K562 (cell line): ENCODE results near the gene PIEZO2. TPM values are rescaled to one million over a fixed set of nuclear protein-coding genes. Genes with fewer than 3 reads are reported as not detected.

Source experiments
- ATAC-seq: fragments of 200-7000 bp; cut with Tn5 transposase; 3 replicates; pipeline ENCODE4 v1.9.1; 2020; ENCODE audit warnings: moderate library complexity
- BruUV-seq: library from RNA; stranded (reverse); fragments of 400-500 nt; replicated peaks from 2 replicates; lab custom pipeline; 2021; lab: Mats Ljungman, UMichigan
- CTCF ChIA-PET: fragments of 300-600 bp; formaldehyde crosslinking; extraction: SDS; loops from one replicate; lab custom pipeline; 2021; ENCODE audit warnings: low intra/inter-chr PET ratio; lab: Yijun Ruan, JAX
- POLR2A ChIA-PET: fragments of 300-600, 350-650 bp; sonication (Branson Sonifier 250); formaldehyde crosslinking; extraction: SDS; loops from one replicate; lab custom pipeline; 2021; ENCODE audit warnings: antibody characterized with exemption, inconsistent platforms; lab: Yijun Ruan, JAX
- DNase-seq, 4 experiments: peaks; one replicate each; pipeline versions ENCODE4 v3.0.0 to v3.0.0-alpha.2; 2011 to 2018; ENCODE audit warnings: low spot score in 3 of 4, mixed read lengths in 3 of 4; ENCODE audit errors: extremely low read depth in 1 of 4
- FAIRE-seq: peaks from 2 replicates; lab custom pipeline; 2011; peaks lifted over from hg19 to GRCh38; lab: Jason Lieb, UNC
- H2AFZ ChIP-seq: 2 replicates; pipeline ENCODE4 v1.6.0; 2011; ENCODE audit warnings: low read depth, low read length, control low read depth, inconsistent platforms
- H3K27ac ChIP-seq: fragments of 200-600 bp; 3 replicates; pipeline ENCODE4 v1.8.0; 2011; ENCODE audit warnings: low read depth, mild to moderate bottlenecking, control low read depth, inconsistent platforms, low read length, moderate library complexity, mixed read lengths; ENCODE audit errors: extremely low read depth
- H3K27me3 ChIP-seq, 2 experiments: fragments of 300-600 bp in 1 of 2; 2 replicates in 1 of 2; 3 replicates in 1 of 2; pipeline versions ENCODE4 v1.6.0 to v1.8.0; 2011; ENCODE audit warnings: inconsistent platforms in 2 of 2, low read length in 2 of 2, mild to moderate bottlenecking in 1 of 2, mixed read lengths in 1 of 2, moderate library complexity in 1 of 2; ENCODE audit not compliant: control insufficient read depth in 2 of 2, insufficient read depth in 2 of 2
- H3K36me3 ChIP-seq: fragments of 300-600 bp; 3 replicates; pipeline ENCODE4 v1.8.0; 2011; ENCODE audit warnings: mild to moderate bottlenecking, low read length, inconsistent platforms; ENCODE audit not compliant: control insufficient read depth, insufficient read depth
- H3K4me1 ChIP-seq, 2 experiments: fragments of 200-600 bp in 1 of 2; replicated peaks in 1 of 2; 2 replicates in 1 of 2; 3 replicates in 1 of 2; pipeline versions ENCODE4 v1.5.1 to v1.8.0; 2011; ENCODE audit warnings: inconsistent platforms in 2 of 2, low read length in 2 of 2, mild to moderate bottlenecking in 1 of 2, mixed read lengths in 1 of 2, moderate library complexity in 1 of 2; ENCODE audit not compliant: control insufficient read depth in 2 of 2, insufficient read depth in 2 of 2
- H3K4me2 ChIP-seq: 2 replicates; pipeline ENCODE4 v1.6.1; 2011; ENCODE audit warnings: low read length, control low read depth, inconsistent platforms, mixed read lengths; ENCODE audit not compliant: insufficient read depth
- H3K4me3 ChIP-seq: fragments of 200-600 bp; sonication (generic), shearing (Covaris generic); 2 replicates; pipeline ENCODE4 v1.5.1; 2016; ENCODE audit warnings: control low read depth, inconsistent platforms
- H3K79me2 ChIP-seq: fragments of 200-600 bp; 3 replicates; pipeline ENCODE4 v1.8.0; 2011; ENCODE audit warnings: low read length, inconsistent platforms; ENCODE audit not compliant: control insufficient read depth, insufficient read depth
- H3K9ac ChIP-seq, 2 experiments: 2 replicates each; pipeline versions ENCODE4 v1.6.0 to v1.6.1; 2011; ENCODE audit warnings: low read depth in 2 of 2, low read length in 2 of 2, control low read depth in 1 of 2, inconsistent platforms in 1 of 2, mild to moderate bottlenecking in 1 of 2, mixed read lengths in 1 of 2; ENCODE audit not compliant: insufficient read depth in 1 of 2
- H3K9me1 ChIP-seq: one replicate; pipeline ENCODE4 v1.6.0; 2011; ENCODE audit warnings: inconsistent platforms, mild to moderate bottlenecking, low read length, moderate library complexity; ENCODE audit not compliant: control insufficient read depth, insufficient read depth
- H3K9me3 ChIP-seq: replicated peaks from 2 replicates; pipeline ENCODE4 v1.5.1; 2011; ENCODE audit warnings: low read depth, low read length, inconsistent platforms; ENCODE audit not compliant: control insufficient read depth, insufficient read depth
- H4K20me1 ChIP-seq: replicated peaks from 2 replicates; pipeline ENCODE4 v1.6.1; 2011; ENCODE audit warnings: low read length, inconsistent platforms, mixed read lengths; ENCODE audit not compliant: control insufficient read depth, insufficient read depth
- CEBPG ChIP-seq, 3 experiments: fragments of 200-800 bp in 1 of 3; sonication (Bioruptor generic) in 1 of 3; sonication (generic) in 1 of 3; formaldehyde crosslinking in 1 of 3; IDR thresholded peaks in 2 of 3; conservative IDR thresholded peaks in 1 of 3; 2 replicates each; pipeline versions ENCODE4 v1.6.1 to v1.8.0; 2016 to 2022; ENCODE audit warnings: missing compliant biosample characterization in 2 of 3, missing genetic modification characterization in 2 of 3, mild to moderate bottlenecking in 1 of 3, missing genetic modification reagents in 1 of 3
- EZH2 ChIP-seq: IDR thresholded peaks from 2 replicates; pipeline ENCODE4 v1.6.1; 2012; ENCODE audit warnings: low read depth, mild to moderate bottlenecking, inconsistent platforms, low read length, borderline replicate concordance
- GMEB1 ChIP-seq: fragments of 250-450 bp; sonication (Bioruptor Pico); IDR thresholded peaks from 2 replicates; pipeline ENCODE4 v1.4.0; 2020; ENCODE audit warnings: mild to moderate bottlenecking
- JUN ChIP-seq, 2 experiments: sonication (generic) in 1 of 2; formaldehyde crosslinking in 1 of 2; IDR thresholded peaks; 2 replicates each; pipeline versions ENCODE4 v1.6.1 to v1.8.0; 2012 to 2022; ENCODE audit warnings: borderline replicate concordance in 2 of 2, mild to moderate bottlenecking in 2 of 2, improper control_type of control experiment in 1 of 2, low read depth in 1 of 2, low read length in 1 of 2, missing genetic modification reagents in 1 of 2
- KHSRP ChIP-seq: fragments of 450-650 bp; IDR thresholded peaks from 2 replicates; pipeline ENCODE4 v1.6.1; 2017
- MCM2 ChIP-seq: fragments of 450-650 bp; IDR thresholded peaks from 2 replicates; pipeline ENCODE4 v1.6.1; 2017; ENCODE audit warnings: low read depth, mild to moderate bottlenecking
- MCM5 ChIP-seq: fragments of 450-650 bp; IDR thresholded peaks from 2 replicates; pipeline ENCODE4 v1.6.1; 2016; ENCODE audit warnings: low read depth
- NELFE ChIP-seq: IDR thresholded peaks from 2 replicates; pipeline ENCODE4 v1.6.1; 2011; ENCODE audit warnings: mild to moderate bottlenecking; ENCODE audit not compliant: insufficient read depth, insufficient read length
- PRMT5 ChIP-seq: sonication (generic); formaldehyde crosslinking; IDR thresholded peaks from 2 replicates; pipeline ENCODE4 v1.5.0; 2020; ENCODE audit warnings: missing genetic modification reagents
- PTBP1 ChIP-seq: fragments of 200-400 bp; formaldehyde crosslinking; IDR thresholded peaks from 2 replicates; pipeline ENCODE4 v1.6.1; 2017; ENCODE audit warnings: low read depth, low read length
- TCF7L2 ChIP-seq: fragments of 150-350 bp; IDR thresholded peaks from 2 replicates; pipeline ENCODE4 v1.6.1; 2016; ENCODE audit warnings: low read depth, mild to moderate bottlenecking, low read length, moderate library complexity
- ZBTB34 ChIP-seq: fragments of 250-450 bp; sonication (Bioruptor Pico); IDR thresholded peaks from 2 replicates; pipeline ENCODE4 v1.8.0; 2021; ENCODE audit warnings: mild to moderate bottlenecking, moderate library complexity
- ZNF24 ChIP-seq: fragments of 450-650 bp; IDR thresholded peaks from 2 replicates; pipeline ENCODE4 v1.6.1; 2016
- ZNF3 ChIP-seq: fragments of 250-450 bp; sonication (Bioruptor Pico); IDR thresholded peaks from 2 replicates; pipeline ENCODE4 v1.5.0; 2021; ENCODE audit warnings: mild to moderate bottlenecking, moderate library complexity
- WGBS: fragments of 100-300 bp; shearing (Covaris generic); methylation state at CpG from one replicate; pipeline ENCODE4 v1.1.6; 2016; ENCODE audit warnings: low coverage, mixed read lengths; ENCODE audit not compliant: insufficient coverage; ENCODE audit errors: missing lambda C conversion rate; 5-methylcytosine and 5-hydroxymethylcytosine counted together
- in situ Hi-C: fragments of 300-500 bp; cut with MboI; formaldehyde crosslinking; loops from 4 replicates; pipeline ENCODE4 v1.15.0; 2018; ENCODE audit warnings: inconsistent platforms, mixed read lengths
- intact Hi-C: fragments of 100-400 bp; cut with micrococcal nuclease; formaldehyde crosslinking; loops from 2 replicates; pipeline ENCODE4 v1.14.2; 2022
- polyA plus RNA-seq, 8 experiments: library from polyadenylated mRNA; depleted of rRNA in 4 of 8; stranded (reverse) in 5 of 8; unstranded in 3 of 8; fragments of >200 nt; fragmentation: Nextera tagmentation in 2 of 8; fragmentation: Illumina TruSeq in 1 of 8; extraction: Ambion mirVana in 2 of 8; extraction: Trizol in 1 of 8; gene quantifications; 2 replicates each; pipeline versions ENCODE4 v1.2.1 to v1.2.3, GENCODE V29; 2011 to 2014; ENCODE audit warnings: inconsistent platforms in 1 of 8, missing spikeins in 1 of 8
- total RNA-seq, 7 experiments: library from RNA; depleted of rRNA in 6 of 7; stranded (reverse); fragments of >200 nt in 6 of 7; fragmentation: Illumina TruSeq in 2 of 7; extraction: Trizol in 2 of 7; gene quantifications; 2 replicates each; pipeline versions ENCODE4 v1.2.1 to v1.2.3, GENCODE V29; 2011 to 2021; ENCODE audit warnings: low replicate concordance in 1 of 7

PIEZO2 gene
- total and polyA plus RNA-seq, 9 of the 15 experiments (the other 6 are each of a cell fraction or from before 2014, with no cell fraction given): 0.54 to 4.1 (median 2.0) TPM

- FAIRE-seq (no peak), DNase-seq (no peak), ATAC-seq (no peak)
- Histone ChIP-seq H4K20me1 (no peaks in the 10 kb centered on the region; the same call in 1 of the 2 replicates), H3K79me2 (no peaks in the 10 kb centered on the region), H2AFZ (no peak overlapping the region), H3K27ac (no peak overlapping the region), H3K9me1 (no peaks in the 10 kb centered on the region), H3K4me2 (no peak overlapping the region), H3K4me1 (no peaks in the 10 kb centered on the region), H3K9me3 (no peaks in the 10 kb centered on the region), H3K27me3 (peaks cover 48 to 49% of the 10 kb centered on the region in 2 experiments; a peak in 4 of 5 replicates), H3K4me3 (no peak overlapping the region), H3K36me3 (no peaks in the 10 kb centered on the region), H3K9ac (no peak overlapping the region)
- no TSS peak for BruUV-seq
- ChIA-PET CTCF (no interaction called here), POLR2A (interaction anchor here (1.6 kb wide), 1 partner anchor 10 kb away, joined by 3 read pairs; no protein-coding TSS in a partner anchor)
- TF ChIP-seq KHSRP (no peak), PRMT5 (no peak), ZNF3 (CRISPR knock-in tag) (no peak), EZH2 (no peak), TCF7L2 (no peak), MCM5 (no peak), CEBPG (CRISPR knock-in tag; IDR thresholded peaks at IDR 0.05) (no peak), CEBPG (tag; conservative IDR thresholded peaks at IDR 0.05 in 1 of 2, IDR thresholded peaks at IDR 0.05 in 1 of 2) (no peak), ZNF24 (no peak), GMEB1 (CRISPR knock-in tag) (no peak), ZBTB34 (CRISPR knock-in tag) (no peak), PTBP1 (no peak), NELFE (no peak), MCM2 (no peak), JUN (IDR thresholded peaks at IDR 0.05; ENCODE audit: borderline replicate concordance, low read depth, low read length) (no peak), JUN (CRISPR knock-in tag; IDR thresholded peaks at IDR 0.05; ENCODE audit: borderline replicate concordance) (no peak)
- in situ Hi-C loops (no loop called here), intact Hi-C loops (no loop called here)
- under 1% methylated on average over 15 of the region's 15 CpGs for WGBS
Measured at GRCh38 chr18:10685484-10685883, 463.9 kb downstream of the PIEZO2 start.
